Measurements from ENCODE around the gene AVEN.
"Not testable (repeated sequence)": the region's sequence is repeated elsewhere in the genome, so short reads cannot be mapped to it uniquely, and the experiment has no call there.

The AVEN gene

GRCh38 chr15:34018021-34018645 lies 20.9 kb downstream of the AVEN start:
- Histone ChIP-seq H3K27me3 (no peaks in the 10 kb centered on the region), H3K36me3 (no peaks in the 10 kb centered on the region), H3K27ac (no peak overlapping the region), H3K9ac (no peak overlapping the region), H3K4me2 (no peak overlapping the region), H4K20me1 (no peaks in the 10 kb centered on the region), H3K4me3 (no peak overlapping the region), H3K4me1 (no peaks in the 10 kb centered on the region), H3K9me3 (peaks cover 16% of the 10 kb centered on the region)
- no peak for TF ChIP-seq Cebpa-rat (IDR thresholded peaks at IDR 0.05)

GRCh38 chr15:34014556-34014955 lies 24.4 kb downstream of the AVEN start:
- Histone ChIP-seq H3K27me3 (no peaks in the 10 kb centered on the region), H4K20me1 (no peaks in the 10 kb centered on the region), H3K4me1 (no peaks in the 10 kb centered on the region), H3K4me3 (no peak overlapping the region), H3K4me2 (no peak overlapping the region), H3K9ac (no peak overlapping the region), H3K36me3 (no peaks in the 10 kb centered on the region), H3K9me3 (peaks cover 16% of the 10 kb centered on the region), H3K27ac (no peak overlapping the region)
- no peak for TF ChIP-seq Cebpa-rat (IDR thresholded peaks at IDR 0.05)

GRCh38 chr15:34013746-34014145 lies 25.3 kb downstream of the AVEN start:
- no peak overlapping the region for H3K4me2 ChIP-seq
- no peaks in the 10 kb centered on the region for H3K4me1 ChIP-seq
- H4K20me1 ChIP-seq, result no peaks in the 10 kb centered on the region
- H3K36me3 ChIP-seq, result no peaks in the 10 kb centered on the region
- peaks cover 8% of the 10 kb centered on the region for H3K9me3 ChIP-seq
- H3K4me3 ChIP-seq, result no peak overlapping the region
- TF ChIP-seq Cebpa-rat (IDR thresholded peaks at IDR 0.05), result no peak
- no peaks in the 10 kb centered on the region for H3K27me3 ChIP-seq
- no peak overlapping the region for H3K27ac ChIP-seq
- no peak overlapping the region for H3K9ac ChIP-seq

GRCh38 chr15:34012461-34013028 lies 26.5 kb downstream of the AVEN start:
- TF ChIP-seq Cebpa-rat (IDR thresholded peaks at IDR 0.05), result no peak
- Histone ChIP-seq H3K9ac (no peak overlapping the region), H3K27me3 (no peaks in the 10 kb centered on the region), H3K4me1 (no peaks in the 10 kb centered on the region), H4K20me1 (no peaks in the 10 kb centered on the region), H3K4me3 (no peak overlapping the region), H3K36me3 (no peaks in the 10 kb centered on the region), H3K9me3 (no peaks in the 10 kb centered on the region), H3K4me2 (no peak overlapping the region), H3K27ac (no peak overlapping the region)

- Histone ChIP-seq H3K4me2 (no peak overlapping the region), H3K4me3 (no peak overlapping the region)
Observed at GRCh38 chr15:34011481-34011880, 27.5 kb downstream of the AVEN start.

GRCh38 chr15:34010921-34011320 lies 28.1 kb downstream of the AVEN start:
- H3K9me3 ChIP-seq, result no peaks in the 10 kb centered on the region
- TF ChIP-seq Cebpa-rat (IDR thresholded peaks at IDR 0.05), result no peak
- H3K4me1 ChIP-seq, result no peaks in the 10 kb centered on the region
- no peak overlapping the region for H3K27ac ChIP-seq
- H3K4me3 ChIP-seq, result no peak overlapping the region
- no peaks in the 10 kb centered on the region for H3K27me3 ChIP-seq
- no peaks in the 10 kb centered on the region for H4K20me1 ChIP-seq
- no peak overlapping the region for H3K9ac ChIP-seq
- no peaks in the 10 kb centered on the region for H3K36me3 ChIP-seq
- no peak overlapping the region for H3K4me2 ChIP-seq

More at GRCh38 chr15:34011481-34011880, 27.5 kb downstream of the AVEN start:
- Histone ChIP-seq H3K4me1 (no peaks in the 10 kb centered on the region), H3K27ac (no peak overlapping the region), H3K27me3 (no peaks in the 10 kb centered on the region), H4K20me1 (no peaks in the 10 kb centered on the region), H3K36me3 (no peaks in the 10 kb centered on the region), H3K9me3 (no peaks in the 10 kb centered on the region), H3K9ac (no peak overlapping the region)
- TF ChIP-seq Cebpa-rat (IDR thresholded peaks at IDR 0.05), result no peak

- Histone ChIP-seq H3K4me1 (no peaks in the 10 kb centered on the region), H3K9me3 (no peaks in the 10 kb centered on the region), H3K27me3 (no peaks in the 10 kb centered on the region), H3K36me3 (no peaks in the 10 kb centered on the region), H3K27ac (no peak overlapping the region), H3K9ac (no peak overlapping the region), H3K4me2 (no peak overlapping the region), H3K4me3 (no peak overlapping the region), H4K20me1 (no peaks in the 10 kb centered on the region)
- TF ChIP-seq Cebpa-rat (IDR thresholded peaks at IDR 0.05), result no peak
Observed at GRCh38 chr15:34009656-34010055, 29.3 kb downstream of the AVEN start.

- Histone ChIP-seq H3K4me1 (no peaks in the 10 kb centered on the region), H3K9me3 (no peaks in the 10 kb centered on the region), H3K4me2 (no peak overlapping the region), H3K4me3 (no peak overlapping the region), H3K27ac (no peak overlapping the region), H3K27me3 (no peaks in the 10 kb centered on the region), H4K20me1 (no peaks in the 10 kb centered on the region), H3K36me3 (no peaks in the 10 kb centered on the region), H3K9ac (no peak overlapping the region)
- no peak for TF ChIP-seq Cebpa-rat (IDR thresholded peaks at IDR 0.05)
Observed at GRCh38 chr15:34006381-34006780, 32.6 kb downstream of the AVEN start.

- Histone ChIP-seq H3K9me3 (no peaks in the 10 kb centered on the region), H3K4me3 (no peak overlapping the region), H3K4me1 (no peaks in the 10 kb centered on the region), H3K27ac (no peak overlapping the region), H4K20me1 (no peaks in the 10 kb centered on the region), H3K27me3 (no peaks in the 10 kb centered on the region), H3K36me3 (no peaks in the 10 kb centered on the region), H3K9ac (no peak overlapping the region), H3K4me2 (no peak overlapping the region)
- TF ChIP-seq Cebpa-rat (IDR thresholded peaks at IDR 0.05), result no peak
Observed at GRCh38 chr15:34001536-34001935, 37.5 kb downstream of the AVEN start.

GRCh38 chr15:33995666-33996065 lies 43.3 kb downstream of the AVEN start:
- not testable (repeated sequence) for H3K9ac ChIP-seq, H3K27me3 ChIP-seq, H3K4me3 ChIP-seq, H3K27ac ChIP-seq, H4K20me1 ChIP-seq, H3K4me1 ChIP-seq, H3K4me2 ChIP-seq, H3K36me3 ChIP-seq, H3K9me3 ChIP-seq

All from BLaER1 (cell line).